Stimulated activated CD4-positive, alpha-beta T cell treated with anti-CD3 and anti-CD28 coated beads, Interleukin-15, amount 100 ng/mL, for 1 hour (primary cell): ENCODE data around the gene TRIM64.
"Not testable (repeated sequence)": the region's sequence is repeated elsewhere in the genome, so short reads cannot be mapped to it uniquely, and the experiment has no call there.

Experiments
- DNase-seq, 2 donors: peaks; one replicate each; pipeline ENCODE4 v3.0.0-alpha.2; 2020; ENCODE audit warnings: low read depth in 1 of 2, low spot score in 1 of 2

TRIM64 gene

DNA sequence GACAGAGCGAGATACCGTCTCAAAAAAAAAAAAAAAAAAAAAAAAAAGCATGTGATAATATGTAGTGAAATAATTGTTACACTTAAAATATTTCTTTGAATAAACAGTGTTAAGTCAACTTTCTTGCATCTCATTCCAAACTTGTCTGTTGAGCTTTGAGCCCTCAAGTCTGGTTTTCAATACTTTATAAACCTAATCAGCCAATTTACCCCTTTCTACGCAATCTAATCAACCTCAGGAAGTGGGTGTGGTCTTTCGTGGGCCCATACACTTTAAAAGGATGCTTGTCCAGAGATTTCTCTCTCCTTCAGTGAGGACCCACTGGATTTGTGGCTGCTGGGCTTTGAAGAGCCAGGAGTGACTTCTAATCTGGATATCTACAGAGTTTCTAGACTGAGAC is at the start of gene TRIM64:
Gene TRIM64, plus strand, starts transcription at position 301 of the 400 bp plus-strand sequence. CDS start 2,467 bp downstream, outside the sequence.
- not testable (repeated sequence) for DNase-seq

- DNase-seq: no peak
These were observed 43.6 kb upstream of the TRIM64 start, which contains the start of gene TRIM49D1 for GRCh38 chr11:89922195-89922660. Gene TRIM49D1, minus strand, starts transcription at chr11:89922245. Its CDS starts 4,535 bp downstream, at chr11:89917710.

- DNase-seq: not testable (repeated sequence)
These were observed 42.1 kb upstream of the TRIM64 start, which contains the start of gene TRIM49D2 for GRCh38 chr11:89923764-89924163. Gene TRIM49D2, plus strand, starts transcription at chr11:89924064. Its CDS starts 2,698 bp downstream, at chr11:89926762.

DNA sequence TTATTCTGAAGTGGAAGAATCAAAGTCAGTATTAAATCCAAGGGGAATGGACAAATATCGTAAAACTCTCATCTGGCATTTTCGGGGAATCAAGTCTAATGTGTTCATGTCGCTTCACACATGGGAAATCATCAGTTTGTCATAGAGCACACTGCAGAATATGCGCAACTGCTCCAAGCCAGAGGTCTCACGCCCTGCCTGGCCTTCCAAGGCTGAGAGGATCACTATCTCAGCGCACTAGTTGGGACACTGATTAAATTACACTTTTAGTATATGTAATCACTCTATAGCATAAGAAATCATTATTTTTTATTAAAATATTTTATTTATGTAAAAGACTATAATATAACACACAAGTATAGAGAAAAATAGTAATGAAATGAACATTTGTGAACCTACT is 5.0 kb upstream of the TRIM64 start:
- not testable (repeated sequence) for DNase-seq
